Body of pancreas (tissue), 4 donors: ENCODE results near the gene UBAP2. TPM values are rescaled to one million over a fixed set of nuclear protein-coding genes. Genes with fewer than 3 reads are reported as not detected.

Experiments used
- ATAC-seq: fragments of 150-250 bp; one replicate; pipeline ENCODE4 v1.9.1; 2016
- DNase-seq, 4 donors: peaks; one replicate each; pipeline ENCODE4 v3.0.0-alpha.2; 2019
- H3K27ac ChIP-seq, 4 donors: fragments of 200-600 bp; sonication (generic); 1 replicate in 3 of 4; 2 replicates in 1 of 4; pipeline versions ENCODE4 v1.5.1 to v1.6.1; 2016 to 2019; ENCODE audit warnings: mild to moderate bottlenecking in 1 of 4, mixed read lengths in 1 of 4, moderate library complexity in 1 of 4
- H3K27me3 ChIP-seq, 2 donors: fragments of 200-600 bp; sonication (generic); one replicate each; pipeline ENCODE4 v1.6.0; 2016; ENCODE audit warnings: mild to moderate bottlenecking in 1 of 2
- H3K36me3 ChIP-seq, 2 donors: fragments of 200-600 bp; sonication (generic); replicated peaks in 1 of 2; 2 replicates each; pipeline ENCODE4 v1.5.1; 2016; ENCODE audit warnings: low read depth in 2 of 2; ENCODE audit not compliant: insufficient read depth in 1 of 2
- H3K4me1 ChIP-seq: fragments of 200-600 bp; sonication (generic); one replicate; pipeline ENCODE4 v1.6.0; 2016
- H3K4me3 ChIP-seq, 2 donors: fragments of 200-600 bp; sonication (generic); 1 replicate in 1 of 2; 2 replicates in 1 of 2; pipeline ENCODE4 v1.5.1; 2016 to 2019
- H3K9me3 ChIP-seq, 3 donors: fragments of 200-600 bp; sonication (generic); 1 replicate in 2 of 3; 2 replicates in 1 of 3; pipeline ENCODE4 v1.5.1; 2016
- CTCF ChIP-seq, 7 experiments: fragments of 450-650 bp in 4 of 7; fragments of 200-600 bp in 3 of 7; sonication (generic) in 3 of 7; IDR thresholded peaks; one replicate each; pipeline ENCODE4 v1.5.1; 2016 to 2019; ENCODE audit warnings: antibody characterized with exemption in 7 of 7
- POLR2A ChIP-seq, 3 donors: fragments of 450-650 bp; IDR thresholded peaks; one replicate each; pipeline ENCODE4 v1.6.1; 2016; ENCODE audit warnings: antibody characterized with exemption in 3 of 3, mild to moderate bottlenecking in 2 of 3
- whole genome bisulfite sequencing, 2 donors: methylation state at CpG; one replicate each; pipeline ENCODE4 v1.1.5; 2017; 5-methylcytosine and 5-hydroxymethylcytosine counted together
- intact Hi-C: fragments of 100-400 bp; cut with DNase I; formaldehyde crosslinking; loops from one replicate; pipeline ENCODE4 v1.15.1; 2023
- total RNA-seq, 2 donors: library from RNA; depleted of rRNA; stranded (reverse); fragments of >200 nt; gene quantifications; one replicate each; pipeline ENCODE4 v1.1.0, GENCODE V29; 2016

Gene UBAP2
- total RNA-seq, 2 donors from 2014 or later = 14.2 to 15.3 TPM

GRCh38 chr9:34059281-34059680 lies 10.6 kb upstream of the UBAP2 start:
- no peaks in the 10 kb centered on the region for H3K9me3 ChIP-seq
- H3K4me1 ChIP-seq = no peaks in the 10 kb centered on the region
- WGBS, 2 donors = 10 to 16% methylated on average over 3 of the region's 3 CpGs
- DNase-seq = no peak
- TF ChIP-seq POLR2A (IDR thresholded peaks at IDR 0.05) = no peak
- TF ChIP-seq CTCF (IDR thresholded peaks at IDR 0.05) = no peak
- H3K36me3 ChIP-seq = no peaks in the 10 kb centered on the region
- no peak for ATAC-seq
- no peak overlapping the region for H3K4me3 ChIP-seq
- no peak overlapping the region for H3K27ac ChIP-seq
- no peaks in the 10 kb centered on the region for H3K27me3 ChIP-seq
- intact Hi-C loops = no loop called here

GRCh38 chr9:34049630-34050384 lies 1.1 kb upstream of the UBAP2 start:
- intact Hi-C loops = no loop called here
- H3K4me1 ChIP-seq = peaks cover 28% of the 10 kb centered on the region

GRCh38 chr9:34047864-34048726 lies 592 bp downstream of the UBAP2 start:
- no peaks in the 10 kb centered on the region for H3K27me3 ChIP-seq
- no peak for TF ChIP-seq CTCF (IDR thresholded peaks at IDR 0.05)
- no peak for TF ChIP-seq POLR2A (IDR thresholded peaks at IDR 0.05)
- H3K9me3 ChIP-seq = no peaks in the 10 kb centered on the region
- peak overlapping the region; percentile 84 to 98 (median 98) for H3K27ac ChIP-seq
- intact Hi-C loops = no loop called here
- H3K36me3 ChIP-seq = no peaks in the 10 kb centered on the region
- H3K4me3 ChIP-seq = peak overlapping the region; percentile 49 to 82
- WGBS, 2 donors = 1 to 2% methylated on average over 29 of the region's 29 CpGs
- ATAC-seq = peak; percentile 4
- peaks cover 28% of the 10 kb centered on the region for H3K4me1 ChIP-seq
- peak; percentile 36 to 46 (median 39) for DNase-seq

More at GRCh38 chr9:34049630-34050384, 1.1 kb upstream of the UBAP2 start:
- H3K4me3 ChIP-seq = peak overlapping the region; percentile 49 to 82
- TF ChIP-seq POLR2A (IDR thresholded peaks at IDR 0.05) = no peak
- TF ChIP-seq CTCF (IDR thresholded peaks at IDR 0.05) = no peak
- H3K27me3 ChIP-seq = no peaks in the 10 kb centered on the region
- peak in 2 of 4 donors; percentile 4 to 10 for DNase-seq
- peak overlapping the region; percentile 84 to 98 (median 98) for H3K27ac ChIP-seq
- 6 to 18% methylated on average over 18 of the region's 18 CpGs for WGBS, 2 donors
- H3K36me3 ChIP-seq = no peaks in the 10 kb centered on the region
- ATAC-seq = no peak
- H3K9me3 ChIP-seq = no peaks in the 10 kb centered on the region

- Histone ChIP-seq H3K9me3 (no peaks in the 10 kb centered on the region), H3K4me1 (peaks cover 28% of the 10 kb centered on the region), H3K27me3 (no peaks in the 10 kb centered on the region), H3K36me3 (no peaks in the 10 kb centered on the region), H3K4me3 (no peak overlapping the region), H3K27ac (peak overlapping the region in 1 of 4 donors; percentile 98)
- intact Hi-C loops = no loop called here
- DNase-seq (peak in 2 of 4 donors; percentile 9 to 17), ATAC-seq (no peak)
- peak in 2 of 3 donors; percentile 16 to 18 for TF ChIP-seq POLR2A (IDR thresholded peaks at IDR 0.05)
- TF ChIP-seq CTCF (IDR thresholded peaks at IDR 0.05) = no peak
- 24 to 36% methylated on average over 5 of the region's 5 CpGs for WGBS, 2 donors
Measured at GRCh38 chr9:34046784-34047379, 1.8 kb downstream of the UBAP2 start.
